HG03520 (cell line): ENCODE data around the gene EYA2.

ENCODE experiments used
- ATAC-seq: cut with Tn5 transposase; IDR thresholded peaks from one replicate; pipeline ENCODE4 v1.9.1; 2021; ENCODE audit warnings: mild to moderate bottlenecking, moderate library complexity; ENCODE audit not compliant: unreplicated experiment

The EYA2 gene

DNA sequence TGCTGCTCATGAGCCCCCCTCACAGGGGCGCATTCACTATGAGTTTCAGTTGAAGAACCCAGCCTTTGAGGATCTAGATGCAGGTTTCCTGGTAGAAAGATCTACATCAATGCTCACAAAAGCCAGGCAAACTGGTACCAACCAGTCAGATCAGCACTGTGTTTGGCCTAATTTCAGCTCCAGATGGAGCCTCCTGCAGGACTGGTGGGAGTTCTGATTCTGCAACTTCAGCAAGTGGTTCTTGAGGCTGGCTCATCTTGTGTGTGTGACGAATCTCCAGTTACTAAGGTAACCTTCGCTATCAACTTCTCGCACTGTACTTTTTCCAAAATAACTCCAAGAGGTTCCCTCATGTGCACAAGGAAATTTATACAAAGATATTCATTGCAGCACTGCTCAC lies 343.1 kb downstream of the EYA2 start:
- ATAC-seq: no peak
